Measurements from ENCODE around the gene CDHR2.
"Not testable (repeated sequence)": the region's sequence is repeated elsewhere in the genome, so short reads cannot be mapped to it uniquely, and the experiment has no call there.

Gene CDHR2

GRCh38 chr5:176591667-176592066 is 42.5 kb downstream of the CDHR2 start:
- peak in 1 of 10 donors; percentile 44 for DNase-seq

GRCh38 chr5:176592573-176592972 is 43.4 kb downstream of the CDHR2 start:
- DNase-seq: peak in 1 of 10 donors; percentile 12
- intact Hi-C loops (cut with DNase I): no loop called here

More at GRCh38 chr5:176591667-176592066, 42.5 kb downstream of the CDHR2 start:
- intact Hi-C loops (cut with DNase I): not testable (repeated sequence)

GRCh38 chr5:176593273-176593869 is 44.2 kb downstream of the CDHR2 start:
- peak in 1 of 10 donors; percentile 52 for DNase-seq
- intact Hi-C loops (cut with DNase I): no loop called here

- intact Hi-C loops (cut with DNase I): no loop called here
- peak in 1 of 10 donors; percentile 73 for DNase-seq
These were observed 45.4 kb downstream of the CDHR2 start for GRCh38 chr5:176594554-176594953.

- DNase-seq: peak in 1 of 10 donors; percentile 74
- intact Hi-C loops (cut with DNase I): no loop called here
These were observed 46.3 kb downstream of the CDHR2 start for GRCh38 chr5:176595386-176595943.

GRCh38 chr5:176596069-176596644 is 47.0 kb downstream of the CDHR2 start:
- intact Hi-C loops (cut with DNase I): no loop called here
- no peak for DNase-seq

- intact Hi-C loops (cut with DNase I): no loop called here
- DNase-seq: no peak
These were observed 47.7 kb downstream of the CDHR2 start for GRCh38 chr5:176596689-176597416.

GRCh38 chr5:176597417-176598389 is 48.6 kb downstream of the CDHR2 start:
- peak in 1 of 10 donors; percentile 84 for DNase-seq

GRCh38 chr5:176599749-176600430 is 50.7 kb downstream of the CDHR2 start:
- DNase-seq; intact Hi-C loops (cut with DNase I): not testable (repeated sequence)

More at GRCh38 chr5:176597417-176598389, 48.6 kb downstream of the CDHR2 start:
- intact Hi-C loops (cut with DNase I): no loop called here

- DNase-seq: peak in 2 of 10 donors; percentile 59 to 86
- intact Hi-C loops (cut with DNase I): no loop called here
These were observed 52.9 kb downstream of the CDHR2 start for GRCh38 chr5:176601901-176602482.

- intact Hi-C loops (cut with DNase I): no loop called here
- DNase-seq: no peak
These were observed 53.9 kb downstream of the CDHR2 start for GRCh38 chr5:176603091-176603490.

GRCh38 chr5:176606032-176606431 is 56.9 kb downstream of the CDHR2 start:
- DNase-seq: no peak
- intact Hi-C loops (cut with DNase I): no loop called here

GRCh38 chr5:176606875-176607274 is 57.7 kb downstream of the CDHR2 start:
- DNase-seq: no peak
- intact Hi-C loops (cut with DNase I): no loop called here

GRCh38 chr5:176608142-176608705 is 59.1 kb downstream of the CDHR2 start:
- intact Hi-C loops (cut with DNase I): no loop called here
- DNase-seq: peak in 1 of 10 donors; percentile 79

- intact Hi-C loops (cut with DNase I): no loop called here
- peak in 3 of 10 donors; percentile 42 to 90 (median 81) for DNase-seq
These were observed 60.0 kb downstream of the CDHR2 start for GRCh38 chr5:176608937-176609723.

- intact Hi-C loops (cut with DNase I): no loop called here
- DNase-seq: peak in 6 of 10 donors; percentile 51 to 96 (median 80)
These were observed 60.7 kb downstream of the CDHR2 start, which contains the start of gene GPRIN1 for GRCh38 chr5:176609724-176610434. TSS of gene GPRIN1 (minus strand) at chr5:176610156. CDS start at chr5:176599834, 10,322 bp downstream.

- no peak for DNase-seq
- intact Hi-C loops (cut with DNase I): no loop called here
These were observed 61.3 kb downstream of the CDHR2 start for GRCh38 chr5:176610435-176610773.

Measured in posterior cingulate gyrus (tissue), 11 donors.